Activated effector memory CD4-positive, alpha-beta T cell treated with anti-CD3 and anti-CD28 coated beads, Interleukin-2, amount 50 U/mL, for 16 hours (primary cell): Measurements from ENCODE around the gene MAP3K8.

Experiments used
- DNase-seq: peaks from one replicate; pipeline ENCODE4 v3.0.0-alpha.2; 2020

Gene MAP3K8

GRCh38 chr10:30433730-30434272 is at the start of gene MAP3K8:
Gene MAP3K8 (plus strand): TSS chr10:30434184. CDS start chr10:30438939, 4,755 bp downstream.
- DNase-seq = peak; percentile 94

GRCh38 chr10:30384701-30385201 is 49.2 kb upstream of the MAP3K8 start:
- DNase-seq = no peak

GRCh38 chr10:30386801-30387588 is 47.0 kb upstream of the MAP3K8 start:
- DNase-seq = no peak

- no peak for DNase-seq
Measured at GRCh38 chr10:30387646-30388243, 46.2 kb upstream of the MAP3K8 start.

- no peak for DNase-seq
Measured at GRCh38 chr10:30389543-30389942, 44.4 kb upstream of the MAP3K8 start.

GRCh38 chr10:30390207-30390606 is 43.8 kb upstream of the MAP3K8 start:
- no peak for DNase-seq

- DNase-seq = no peak
Measured at GRCh38 chr10:30391266-30391665, 42.7 kb upstream of the MAP3K8 start.

GRCh38 chr10:30392564-30392990 is 41.4 kb upstream of the MAP3K8 start:
- peak; percentile 90 for DNase-seq

GRCh38 chr10:30396293-30396692 is 37.7 kb upstream of the MAP3K8 start:
- no peak for DNase-seq

- no peak for DNase-seq
Measured at GRCh38 chr10:30396698-30397097, 37.3 kb upstream of the MAP3K8 start.

- DNase-seq = no peak
Measured at GRCh38 chr10:30398193-30398592, 35.8 kb upstream of the MAP3K8 start.

GRCh38 chr10:30398788-30399187 is 35.2 kb upstream of the MAP3K8 start:
- DNase-seq = no peak

GRCh38 chr10:30403494-30403893 is 30.5 kb upstream of the MAP3K8 start:
- DNase-seq = no peak

- no peak for DNase-seq
Measured at GRCh38 chr10:30404540-30404939, 29.4 kb upstream of the MAP3K8 start.

GRCh38 chr10:30411263-30411662 is 22.7 kb upstream of the MAP3K8 start:
- DNase-seq = no peak

GRCh38 chr10:30412901-30413300 is 21.1 kb upstream of the MAP3K8 start:
- no peak for DNase-seq

GRCh38 chr10:30413996-30414576 is 19.9 kb upstream of the MAP3K8 start:
- DNase-seq = no peak

- DNase-seq = no peak
Measured at GRCh38 chr10:30415593-30415992, 18.4 kb upstream of the MAP3K8 start.

GRCh38 chr10:30417301-30417700 is 16.7 kb upstream of the MAP3K8 start:
- no peak for DNase-seq

- no peak for DNase-seq
Measured at GRCh38 chr10:30420266-30420665, 13.7 kb upstream of the MAP3K8 start.

- DNase-seq = no peak
Measured at GRCh38 chr10:30420766-30421165, 13.2 kb upstream of the MAP3K8 start.

- no peak for DNase-seq
Measured at GRCh38 chr10:30422151-30422695, 11.8 kb upstream of the MAP3K8 start.

GRCh38 chr10:30422981-30423654 is 10.9 kb upstream of the MAP3K8 start:
- no peak for DNase-seq
